Activated naive CD4-positive, alpha-beta T cell treated with anti-CD3 and anti-CD28 coated beads for 36 hours (primary cell): ENCODE results near the gene NFYC. TPM values are rescaled to one million over a fixed set of nuclear protein-coding genes. Genes with fewer than 3 reads are reported as not detected.
A peak's percentile ranks its signal among the peaks of the same experiment; 100 is the strongest.

Source experiments
- CTCF ChIA-PET: fragments of 350-600 bp; sonication (Branson Sonifier 250); formaldehyde crosslinking; loops from one replicate; lab custom pipeline; 2021; ENCODE audit warnings: antibody characterized with exemption; lab: Charles Lee
- DNase-seq: peaks from one replicate; pipeline ENCODE4 v3.0.0-alpha.2; 2020
- H3K27ac Mint-ChIP-seq: one replicate; pipeline ENCODE4 v1.8.0; 2021; ENCODE audit warnings: mild to moderate bottlenecking, mixed read lengths
- H3K27me3 Mint-ChIP-seq: one replicate; pipeline ENCODE4 v1.8.0; 2021; ENCODE audit warnings: low read depth, mixed read lengths
- H3K36me3 Mint-ChIP-seq: one replicate; pipeline ENCODE4 v1.8.0; 2021; ENCODE audit warnings: low read depth, mixed read lengths
- H3K4me1 Mint-ChIP-seq: one replicate; pipeline ENCODE4 v1.8.0; 2021; ENCODE audit warnings: low read depth, mixed read lengths
- H3K4me3 Mint-ChIP-seq: one replicate; pipeline ENCODE4 v1.8.0; 2021; ENCODE audit warnings: mild to moderate bottlenecking, moderate library complexity, mixed read lengths
- H3K9me3 Mint-ChIP-seq: one replicate; pipeline ENCODE4 v1.8.0; 2021; ENCODE audit warnings: mixed read lengths
- intact Hi-C: fragments of 100-400 bp; cut with micrococcal nuclease; formaldehyde crosslinking; loops from one replicate; pipeline ENCODE4 v1.15.1; 2023
- total RNA-seq, 2 experiments: library from RNA; stranded (reverse); gene quantifications; one replicate each; pipeline ENCODE4 v1.2.3, GENCODE V29; 2021

The NFYC gene
- total RNA-seq, 2 experiments from 2014 or later, result 53.5 to 63.1 TPM

- Mint-ChIP-seq H3K4me3 (no peak overlapping the region), H3K27ac (no peak overlapping the region), H3K4me1 (peaks cover 26% of the 10 kb centered on the region), H3K9me3 (no peaks in the 10 kb centered on the region), H3K27me3 (no peaks in the 10 kb centered on the region), H3K36me3 (no peaks in the 10 kb centered on the region)
- intact Hi-C loops, result no loop called here
- CTCF ChIA-PET, result interaction anchor here (1.1 to 2.9 kb wide), 2 partner anchors 17 to 59 kb away, joined by 5 to 7 read pairs; no protein-coding TSS in a partner anchor
- DNase-seq, result no peak
Measured at GRCh38 chr1:40792036-40792435, 100.5 kb downstream of the NFYC start.

DNA sequence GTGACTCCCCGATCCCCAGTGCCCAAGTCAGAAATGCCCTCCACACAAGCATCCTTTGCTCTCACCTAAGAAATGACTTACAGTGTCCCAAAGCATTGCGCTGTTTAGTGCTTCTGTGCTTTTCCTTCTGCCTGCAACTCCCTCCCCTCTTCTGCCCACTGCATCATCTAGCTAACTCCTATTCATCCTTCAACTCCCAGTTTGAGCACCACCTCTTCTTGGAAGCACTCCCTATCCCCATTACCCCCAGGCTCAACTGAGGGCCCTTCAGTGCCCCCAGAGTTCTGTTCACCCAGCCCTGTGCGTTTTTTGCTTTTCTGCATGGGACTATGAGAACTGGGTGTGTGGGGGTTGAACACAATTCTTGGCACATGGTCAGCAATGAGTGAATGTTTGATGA lies 102.1 kb downstream of the NFYC start:
- CTCF ChIA-PET, result interaction anchor here (2.9 kb wide), 1 partner anchor 19 kb away, joined by 7 read pairs; no protein-coding TSS in a partner anchor
- DNase-seq, result no peak
- Mint-ChIP-seq H3K4me1 (peaks cover 35% of the 10 kb centered on the region), H3K9me3 (no peaks in the 10 kb centered on the region), H3K27ac (peak overlapping the region; percentile 4), H3K36me3 (no peaks in the 10 kb centered on the region), H3K27me3 (no peaks in the 10 kb centered on the region), H3K4me3 (no peak overlapping the region)
- intact Hi-C loops, result no loop called here

DNA sequence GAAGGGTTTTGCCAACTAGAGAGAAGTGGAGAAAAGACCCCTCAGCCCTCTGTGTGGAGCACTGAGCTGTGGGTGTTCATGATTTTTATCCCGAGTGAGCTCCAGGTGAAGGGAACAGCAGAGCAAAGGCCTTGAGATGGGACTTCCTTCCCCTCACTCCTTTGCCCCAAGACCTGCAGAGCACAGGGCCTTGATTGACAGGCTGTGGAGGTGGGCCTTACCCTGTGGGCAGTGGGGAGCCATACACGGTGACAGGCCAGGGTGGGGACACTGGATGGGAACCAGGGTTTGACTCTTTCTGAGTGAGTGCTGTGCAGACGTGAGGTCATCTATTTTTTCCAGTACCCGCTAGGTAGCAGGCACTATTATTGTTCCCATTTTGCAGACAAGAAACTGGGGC lies 102.5 kb downstream of the NFYC start:
- intact Hi-C loops, result no loop called here
- Mint-ChIP-seq H3K4me1 (peaks cover 35% of the 10 kb centered on the region), H3K27ac (no peak overlapping the region), H3K9me3 (no peaks in the 10 kb centered on the region), H3K36me3 (no peaks in the 10 kb centered on the region), H3K4me3 (no peak overlapping the region), H3K27me3 (no peaks in the 10 kb centered on the region)
- CTCF ChIA-PET, result interaction anchor here (2.9 kb wide), 1 partner anchor 19 kb away, joined by 7 read pairs; no protein-coding TSS in a partner anchor
- DNase-seq, result no peak

GRCh38 chr1:40794974-40795715 lies 103.6 kb downstream of the NFYC start:
- peak; percentile 40 for DNase-seq
- CTCF ChIA-PET, result interaction anchor here (1.1 to 2.9 kb wide), 3 partner anchors 20 to 51 kb away, joined by 3 to 11 read pairs (median 7); no protein-coding TSS in a partner anchor
- H3K4me3 Mint-ChIP-seq, result peak overlapping the region; percentile 43
- peak overlapping the region; percentile 63 for H3K27ac Mint-ChIP-seq
- H3K4me1 Mint-ChIP-seq, result peaks cover 35% of the 10 kb centered on the region
- H3K36me3 Mint-ChIP-seq, result no peaks in the 10 kb centered on the region
- intact Hi-C loops, result no loop called here
- H3K9me3 Mint-ChIP-seq, result no peaks in the 10 kb centered on the region
- no peaks in the 10 kb centered on the region for H3K27me3 Mint-ChIP-seq

DNA sequence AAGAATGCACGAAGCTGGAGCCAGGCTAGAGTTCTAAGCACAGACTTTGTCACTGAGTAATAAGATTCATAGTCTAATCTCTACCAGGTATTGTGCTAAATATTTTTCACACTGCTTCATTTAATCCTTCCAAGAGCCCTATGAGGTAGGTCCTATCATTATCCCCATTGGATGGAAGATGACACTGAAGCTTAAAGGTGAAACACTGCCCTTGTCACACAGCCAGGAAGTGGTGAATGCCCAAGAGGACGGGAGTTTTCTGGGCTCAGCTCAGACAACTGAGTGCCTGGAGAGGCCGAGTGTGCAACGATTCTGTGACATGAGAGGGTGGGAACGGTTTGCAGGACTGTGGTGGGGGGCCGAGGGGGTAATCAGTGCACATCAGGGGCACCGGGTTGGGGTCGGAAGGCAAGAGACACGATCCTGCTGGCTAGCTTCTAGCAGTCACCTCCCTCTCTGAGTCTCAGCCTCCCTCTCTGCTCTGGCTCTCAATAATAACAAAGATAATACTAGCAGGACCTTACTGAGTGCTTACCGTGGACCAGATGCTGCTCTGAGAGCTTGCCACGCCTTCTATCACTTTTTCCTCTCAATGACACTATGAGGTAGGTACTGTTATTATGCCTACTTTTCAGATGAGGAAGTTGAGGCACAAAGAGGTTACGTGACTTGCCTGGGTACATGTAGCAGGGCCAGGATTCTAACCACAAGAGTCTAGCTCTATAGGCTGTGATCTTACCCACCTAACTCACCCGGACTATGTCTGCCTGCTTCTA lies 104.5 kb downstream of the NFYC start:
- intact Hi-C loops, result no loop called here
- CTCF ChIA-PET, result interaction anchor here (1.1 to 1.7 kb wide), 2 partner anchors 22 to 51 kb away, joined by 3 to 11 read pairs; no protein-coding TSS in a partner anchor
- Mint-ChIP-seq H3K36me3 (no peaks in the 10 kb centered on the region), H3K27ac (peak overlapping the region; percentile 63), H3K27me3 (no peaks in the 10 kb centered on the region), H3K4me3 (peak overlapping the region; percentile 12), H3K9me3 (no peaks in the 10 kb centered on the region), H3K4me1 (peaks cover 40% of the 10 kb centered on the region)
- peak; percentile 56 for DNase-seq

GRCh38 chr1:40796939-40797667 lies 105.6 kb downstream of the NFYC start:
- no peaks in the 10 kb centered on the region for H3K27me3 Mint-ChIP-seq
- peak; percentile 36 for DNase-seq
- H3K4me3 Mint-ChIP-seq, result peak overlapping the region; percentile 8
- H3K27ac Mint-ChIP-seq, result peak overlapping the region; percentile 48
- H3K36me3 Mint-ChIP-seq, result no peaks in the 10 kb centered on the region
- H3K9me3 Mint-ChIP-seq, result no peaks in the 10 kb centered on the region
- CTCF ChIA-PET, result interaction anchor here (0.6 to 2.1 kb wide), 7 partner anchors 23 to 106 kb away, joined by 3 to 12 read pairs (median 3); no protein-coding TSS in a partner anchor
- H3K4me1 Mint-ChIP-seq, result peaks cover 50% of the 10 kb centered on the region
- intact Hi-C loops, result no loop called here

GRCh38 chr1:40797668-40798010 lies 106.1 kb downstream of the NFYC start:
- no peak overlapping the region for H3K4me3 Mint-ChIP-seq
- no peaks in the 10 kb centered on the region for H3K9me3 Mint-ChIP-seq
- no peaks in the 10 kb centered on the region for H3K36me3 Mint-ChIP-seq
- CTCF ChIA-PET, result interaction anchor here (0.7 to 2.1 kb wide), 5 partner anchors 23 to 107 kb away, joined by 3 to 12 read pairs (median 3); no protein-coding TSS in a partner anchor
- intact Hi-C loops, result no loop called here
- no peak overlapping the region for H3K27ac Mint-ChIP-seq
- H3K27me3 Mint-ChIP-seq, result no peaks in the 10 kb centered on the region
- peaks cover 51% of the 10 kb centered on the region for H3K4me1 Mint-ChIP-seq
- no peak for DNase-seq

DNA sequence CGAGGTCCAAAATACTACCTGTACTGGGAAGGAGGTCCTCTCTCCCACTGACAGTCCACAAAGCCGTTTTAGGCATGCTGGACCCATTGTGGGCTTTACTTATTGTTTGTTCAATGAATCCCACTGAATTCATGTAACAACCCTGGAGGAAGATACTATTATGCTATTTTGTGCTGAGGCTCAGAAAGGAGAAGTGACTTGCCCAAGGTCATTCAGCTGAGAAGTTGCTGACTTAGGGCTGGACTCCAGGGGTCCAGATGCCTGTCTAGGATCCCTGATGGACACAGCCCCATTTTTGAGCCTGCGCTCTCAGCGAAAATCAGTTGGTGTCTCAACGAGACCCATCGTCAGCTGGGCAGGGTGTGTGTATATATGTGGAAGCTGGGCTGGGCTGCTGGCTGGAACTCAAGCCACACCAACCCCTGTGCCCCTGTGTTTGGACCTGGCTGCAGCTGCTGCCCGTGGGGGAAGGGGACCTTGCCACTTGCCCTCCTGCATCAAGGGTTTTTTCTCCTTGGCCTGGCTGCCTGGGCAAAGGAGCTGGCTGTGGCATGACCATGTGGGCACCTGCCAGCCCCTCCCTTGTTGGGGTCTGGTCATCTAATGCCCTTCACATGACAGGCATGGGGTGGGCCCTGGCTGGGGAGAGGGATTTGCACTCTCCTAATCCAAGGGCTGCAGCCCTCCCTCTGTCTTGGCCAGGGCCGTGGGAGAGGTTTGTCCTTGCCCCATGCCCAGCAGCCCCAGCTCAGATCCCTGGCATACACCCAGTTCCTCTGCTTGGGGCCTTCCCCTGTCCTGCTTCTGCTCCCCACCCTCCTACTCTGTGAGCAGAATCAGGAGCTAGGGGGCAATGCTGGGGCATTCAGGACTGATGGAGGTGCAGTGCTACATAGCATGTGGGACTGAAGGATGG lies 107.1 kb downstream of the NFYC start:
- CTCF ChIA-PET, result interaction anchor here (1.1 to 2.1 kb wide), 3 partner anchors 24 to 108 kb away, joined by 3 to 12 read pairs (median 3); no protein-coding TSS in a partner anchor
- H3K4me1 Mint-ChIP-seq, result peaks cover 53% of the 10 kb centered on the region
- no peak for DNase-seq
- H3K4me3 Mint-ChIP-seq, result no peak overlapping the region
- no peaks in the 10 kb centered on the region for H3K36me3 Mint-ChIP-seq
- H3K27ac Mint-ChIP-seq, result no peak overlapping the region
- intact Hi-C loops, result no loop called here
- no peaks in the 10 kb centered on the region for H3K27me3 Mint-ChIP-seq
- no peaks in the 10 kb centered on the region for H3K9me3 Mint-ChIP-seq

- Mint-ChIP-seq H3K36me3 (no peaks in the 10 kb centered on the region), H3K4me1 (peaks cover 48% of the 10 kb centered on the region), H3K27ac (no peak overlapping the region), H3K27me3 (no peaks in the 10 kb centered on the region), H3K9me3 (no peaks in the 10 kb centered on the region), H3K4me3 (no peak overlapping the region)
- intact Hi-C loops, result no loop called here
- no peak for DNase-seq
- CTCF ChIA-PET, result no interaction called here
Measured at GRCh38 chr1:40799351-40799867, 107.9 kb downstream of the NFYC start.

DNA sequence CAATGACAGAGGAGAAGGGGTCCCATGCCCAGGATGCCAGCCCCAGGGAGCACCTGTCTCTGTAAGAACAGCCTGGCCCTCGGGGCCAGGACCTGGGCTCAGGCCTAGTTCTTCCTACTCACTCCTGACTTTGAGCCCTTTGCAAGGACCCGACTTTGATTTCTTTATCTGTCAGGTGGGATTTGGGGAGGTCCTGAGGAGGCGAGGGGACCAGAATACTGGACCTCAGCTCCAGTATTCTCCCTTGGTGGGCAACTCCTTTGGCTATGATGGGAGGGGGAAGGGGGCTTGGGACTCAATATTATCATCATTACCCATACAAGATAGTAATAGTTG lies 110.2 kb downstream of the NFYC start:
- DNase-seq, result no peak
- H3K27me3 Mint-ChIP-seq, result no peaks in the 10 kb centered on the region
- intact Hi-C loops, result loop anchor here (1.0 to 5.0 kb wide), 3 partner anchors 17 to 134 kb away; partner anchors contain the start of genes CITED4 and RIMS3
- H3K36me3 Mint-ChIP-seq, result no peaks in the 10 kb centered on the region
- CTCF ChIA-PET, result no interaction called here
- H3K27ac Mint-ChIP-seq, result no peak overlapping the region
- no peak overlapping the region for H3K4me3 Mint-ChIP-seq
- H3K9me3 Mint-ChIP-seq, result no peaks in the 10 kb centered on the region
- peaks cover 29% of the 10 kb centered on the region for H3K4me1 Mint-ChIP-seq
